AG10803 (cell line): ENCODE measurements around the gene UBD.

Experiments used
- DNase-seq: peaks from one replicate; pipeline ENCODE4 v3.0.0; 2010; ENCODE audit warnings: low read depth
- H3K4me3 ChIP-seq: 2 replicates; pipeline ENCODE4 v1.5.1; 2011; ENCODE audit warnings: mild to moderate bottlenecking, low read length, control low read depth
- TF ChIP-seq, protein P1 (sequence below): conservative IDR thresholded peaks from 2 replicates; pipeline ENCODE4 v1.5.1; 2011; ENCODE audit warnings: mild to moderate bottlenecking, low read length, control low read depth, inconsistent platforms

Gene UBD

DNA sequence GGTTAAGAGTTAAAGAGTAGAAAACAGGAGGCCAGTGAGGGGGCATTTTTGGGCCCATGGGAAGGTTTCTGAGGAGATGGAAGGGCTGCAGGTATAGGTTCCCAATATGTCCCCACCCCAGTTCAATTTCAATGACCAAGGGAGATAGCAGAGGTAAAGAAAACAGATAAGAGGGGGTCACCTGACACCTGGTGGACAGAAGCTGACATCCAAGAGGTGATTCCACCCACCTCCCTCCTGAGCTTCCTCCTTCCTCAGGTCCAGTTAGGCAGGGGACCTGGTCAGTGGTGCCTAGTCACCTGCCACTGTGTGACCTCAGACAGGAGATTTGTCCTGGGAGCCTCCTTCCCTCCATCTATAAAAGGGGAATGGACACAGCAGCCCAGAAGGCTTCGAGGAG is 42.3 kb downstream of the UBD start:
- TF ChIP-seq, protein P1, sequence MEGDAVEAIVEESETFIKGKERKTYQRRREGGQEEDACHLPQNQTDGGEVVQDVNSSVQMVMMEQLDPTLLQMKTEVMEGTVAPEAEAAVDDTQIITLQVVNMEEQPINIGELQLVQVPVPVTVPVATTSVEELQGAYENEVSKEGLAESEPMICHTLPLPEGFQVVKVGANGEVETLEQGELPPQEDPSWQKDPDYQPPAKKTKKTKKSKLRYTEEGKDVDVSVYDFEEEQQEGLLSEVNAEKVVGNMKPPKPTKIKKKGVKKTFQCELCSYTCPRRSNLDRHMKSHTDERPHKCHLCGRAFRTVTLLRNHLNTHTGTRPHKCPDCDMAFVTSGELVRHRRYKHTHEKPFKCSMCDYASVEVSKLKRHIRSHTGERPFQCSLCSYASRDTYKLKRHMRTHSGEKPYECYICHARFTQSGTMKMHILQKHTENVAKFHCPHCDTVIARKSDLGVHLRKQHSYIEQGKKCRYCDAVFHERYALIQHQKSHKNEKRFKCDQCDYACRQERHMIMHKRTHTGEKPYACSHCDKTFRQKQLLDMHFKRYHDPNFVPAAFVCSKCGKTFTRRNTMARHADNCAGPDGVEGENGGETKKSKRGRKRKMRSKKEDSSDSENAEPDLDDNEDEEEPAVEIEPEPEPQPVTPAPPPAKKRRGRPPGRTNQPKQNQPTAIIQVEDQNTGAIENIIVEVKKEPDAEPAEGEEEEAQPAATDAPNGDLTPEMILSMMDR, result no peak
- no peak overlapping the region for H3K4me3 ChIP-seq
- no peak for DNase-seq

DNA sequence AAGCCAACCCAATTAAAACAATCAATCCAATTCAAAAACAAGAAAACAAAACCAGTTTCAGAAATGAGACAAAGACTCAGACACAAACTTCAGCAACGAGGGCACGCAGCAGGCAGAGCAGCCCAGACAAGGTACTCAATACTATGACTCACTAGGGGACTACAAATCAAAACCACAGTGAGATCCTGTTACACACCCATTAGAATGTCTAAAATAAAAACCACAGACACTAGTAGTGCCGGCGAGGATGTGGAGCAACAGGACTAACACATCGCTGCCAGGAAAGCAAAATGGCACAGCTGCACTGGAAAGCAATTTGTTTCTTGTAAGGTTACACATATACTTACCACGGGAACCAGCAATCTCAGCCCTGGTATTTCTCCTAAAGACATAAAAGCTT is 43.4 kb downstream of the UBD start:
- TF ChIP-seq, protein P1, result no peak
- DNase-seq, result peak; percentile 46

GRCh38 chr6:29510746-29511300 is 48.7 kb downstream of the UBD start:
- TF ChIP-seq, protein P1, result no peak
- no peak for DNase-seq
- H3K4me3 ChIP-seq, result no peak overlapping the region

More for the DNA sequence above, 43.4 kb downstream of the UBD start:
- H3K4me3 ChIP-seq, result no peak overlapping the region

- DNase-seq, result no peak
- TF ChIP-seq, protein P1, result no peak
Observed at GRCh38 chr6:29510202-29510601, 49.3 kb downstream of the UBD start.

DNA sequence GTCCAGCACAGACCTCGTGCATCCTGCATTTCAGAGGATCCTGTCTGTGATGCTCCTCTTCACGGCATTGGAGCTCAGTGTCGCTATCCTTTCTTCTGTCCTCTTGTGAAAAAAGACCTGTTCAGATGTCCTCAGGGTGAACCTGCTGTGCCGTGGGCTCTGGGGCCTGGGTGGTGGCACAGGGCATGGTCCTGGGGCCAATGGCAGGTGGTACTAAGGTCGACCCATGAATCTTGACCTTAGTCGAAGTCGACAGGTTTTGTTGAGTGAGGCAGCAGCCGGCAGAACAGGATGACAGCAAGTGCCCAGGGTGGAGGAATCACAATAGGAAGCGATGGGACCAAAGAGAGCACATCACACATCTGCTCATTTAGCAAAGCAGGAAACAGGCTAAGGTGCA is 49.8 kb downstream of the UBD start:
- TF ChIP-seq, protein P1, result no peak
- no peak overlapping the region for H3K4me3 ChIP-seq
- DNase-seq, result no peak

More at GRCh38 chr6:29510202-29510601, 49.3 kb downstream of the UBD start:
- H3K4me3 ChIP-seq, result no peak overlapping the region

DNA sequence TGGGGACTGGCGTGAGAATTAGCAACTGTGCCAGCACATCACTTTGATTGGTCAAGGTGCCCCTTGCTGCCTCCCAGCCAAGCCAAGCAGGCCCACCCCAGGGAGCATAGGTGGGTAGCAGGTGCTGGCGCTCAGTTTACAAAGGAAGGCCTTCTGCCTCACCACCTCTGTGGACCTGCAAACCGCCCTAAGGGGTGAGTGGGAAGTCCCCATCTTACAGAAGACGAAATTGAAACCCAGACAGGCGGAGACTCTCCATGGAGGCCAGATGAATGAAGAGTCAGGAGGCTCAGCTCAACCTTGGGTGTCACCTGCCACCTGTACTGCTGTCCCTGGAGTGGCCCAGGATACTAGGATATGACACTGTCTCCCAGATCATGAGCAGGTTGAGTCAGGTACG is 50.3 kb downstream of the UBD start:
- no peak overlapping the region for H3K4me3 ChIP-seq
- no peak for DNase-seq
- TF ChIP-seq, protein P1, result no peak

DNA sequence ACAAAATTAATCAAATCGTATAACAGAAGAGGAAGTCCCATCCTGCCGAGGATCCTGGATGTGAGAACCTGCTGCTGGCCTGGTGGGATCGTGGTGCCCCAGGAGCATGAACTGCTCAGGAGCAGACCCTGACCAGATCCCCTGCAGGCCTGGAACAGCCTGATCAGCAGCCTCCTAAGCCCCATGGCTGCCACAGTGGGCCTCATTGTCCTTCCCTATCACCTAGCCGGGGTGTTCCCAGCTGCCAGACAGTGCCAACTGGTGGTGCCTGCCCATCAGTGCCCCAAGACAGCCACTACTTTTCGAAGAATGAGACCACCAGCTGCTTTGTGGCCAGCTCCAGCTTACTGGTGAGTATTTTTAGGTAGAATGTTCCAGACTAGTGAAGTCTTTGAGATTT is 52.2 kb downstream of the UBD start:
- DNase-seq, result no peak
- no peak overlapping the region for H3K4me3 ChIP-seq
- TF ChIP-seq, protein P1, result no peak
